Parathyroid adenoma (tissue), 2 donors: ENCODE results near the gene SGMS1.
"Not testable (repeated sequence)": the region's sequence is repeated elsewhere in the genome, so short reads cannot be mapped to it uniquely, and the experiment has no call there.

Experiments used
- H2AFZ ChIP-seq: fragments of 300-600 bp; sonication (generic); one replicate; pipeline ENCODE4 v1.7.0; 2017; ENCODE audit warnings: antibody characterized with exemption, mild to moderate bottlenecking
- H3K27ac ChIP-seq: fragments of 300-600 bp; sonication (generic); one replicate; pipeline ENCODE4 v1.7.0; 2017
- H3K27me3 ChIP-seq: fragments of 300-600 bp; sonication (generic); one replicate; pipeline ENCODE4 v1.7.0; 2017; ENCODE audit warnings: low read length; ENCODE audit not compliant: control insufficient read depth, insufficient read depth
- H3K36me3 ChIP-seq: fragments of 300-600 bp; sonication (generic); one replicate; pipeline ENCODE4 v1.7.0; 2017; ENCODE audit warnings: low read length; ENCODE audit not compliant: control insufficient read depth, insufficient read depth
- H3K4me1 ChIP-seq: fragments of 300-600 bp; sonication (generic); one replicate; pipeline ENCODE4 v1.7.0; 2017; ENCODE audit warnings: control low read depth
- H3K4me2 ChIP-seq: fragments of 300-600 bp; sonication (generic); one replicate; pipeline ENCODE4 v1.7.0; 2017; ENCODE audit warnings: low read length
- H3K4me3 ChIP-seq: fragments of 300-600 bp; sonication (generic); one replicate; pipeline ENCODE4 v1.7.0; 2017; ENCODE audit warnings: low read depth, low read length
- H3K79me2 ChIP-seq: fragments of 300-600 bp; sonication (generic); one replicate; pipeline ENCODE4 v1.7.0; 2017; ENCODE audit warnings: control low read depth
- H3K9ac ChIP-seq: fragments of 300-600 bp; sonication (generic); one replicate; pipeline ENCODE4 v1.7.0; 2017; ENCODE audit warnings: mild to moderate bottlenecking
- H3K9me3 ChIP-seq: fragments of 300-600 bp; sonication (generic); one replicate; pipeline ENCODE4 v1.7.0; 2017; ENCODE audit warnings: low read length; ENCODE audit not compliant: control insufficient read depth
- TF ChIP-seq, protein P1 (sequence below): fragments of 300-600 bp; sonication (generic); IDR thresholded peaks from one replicate; pipeline ENCODE4 v1.7.0; 2017; ENCODE audit warnings: antibody characterized with exemption, mild to moderate bottlenecking
- donor health status: primary hyperparathyroidism.

SGMS1 gene

DNA sequence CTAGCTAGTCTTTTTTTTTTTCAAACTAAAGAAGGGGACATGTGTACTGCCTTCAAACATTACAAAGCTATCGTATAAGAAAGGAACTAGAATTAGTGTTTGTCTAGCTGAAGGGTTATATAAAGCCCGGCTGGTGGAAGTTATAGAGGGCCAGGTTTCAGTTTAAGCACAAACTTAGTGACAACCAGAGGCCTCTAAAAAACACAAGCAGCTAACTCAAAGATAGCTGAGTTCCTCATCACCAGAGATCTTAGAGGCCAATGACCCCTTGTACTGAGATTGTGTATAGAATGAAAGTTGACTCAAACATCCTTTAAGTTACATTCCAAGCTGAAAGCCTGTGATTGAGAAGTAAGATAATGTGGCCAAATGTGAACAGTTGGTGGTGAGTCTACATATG is 28.1 kb upstream of the SGMS1 start:
- Histone ChIP-seq H3K79me2 (no peaks in the 10 kb centered on the region), H2AFZ (no peak overlapping the region), H3K4me3 (no peak overlapping the region), H3K4me2 (no peak overlapping the region), H3K9me3 (no peaks in the 10 kb centered on the region), H3K9ac (no peak overlapping the region), H3K36me3 (no peaks in the 10 kb centered on the region), H3K27me3 (no peaks in the 10 kb centered on the region), H3K4me1 (peaks cover 9% of the 10 kb centered on the region), H3K27ac (no peak overlapping the region)
- TF ChIP-seq, protein P1, sequence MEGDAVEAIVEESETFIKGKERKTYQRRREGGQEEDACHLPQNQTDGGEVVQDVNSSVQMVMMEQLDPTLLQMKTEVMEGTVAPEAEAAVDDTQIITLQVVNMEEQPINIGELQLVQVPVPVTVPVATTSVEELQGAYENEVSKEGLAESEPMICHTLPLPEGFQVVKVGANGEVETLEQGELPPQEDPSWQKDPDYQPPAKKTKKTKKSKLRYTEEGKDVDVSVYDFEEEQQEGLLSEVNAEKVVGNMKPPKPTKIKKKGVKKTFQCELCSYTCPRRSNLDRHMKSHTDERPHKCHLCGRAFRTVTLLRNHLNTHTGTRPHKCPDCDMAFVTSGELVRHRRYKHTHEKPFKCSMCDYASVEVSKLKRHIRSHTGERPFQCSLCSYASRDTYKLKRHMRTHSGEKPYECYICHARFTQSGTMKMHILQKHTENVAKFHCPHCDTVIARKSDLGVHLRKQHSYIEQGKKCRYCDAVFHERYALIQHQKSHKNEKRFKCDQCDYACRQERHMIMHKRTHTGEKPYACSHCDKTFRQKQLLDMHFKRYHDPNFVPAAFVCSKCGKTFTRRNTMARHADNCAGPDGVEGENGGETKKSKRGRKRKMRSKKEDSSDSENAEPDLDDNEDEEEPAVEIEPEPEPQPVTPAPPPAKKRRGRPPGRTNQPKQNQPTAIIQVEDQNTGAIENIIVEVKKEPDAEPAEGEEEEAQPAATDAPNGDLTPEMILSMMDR: no peak

DNA sequence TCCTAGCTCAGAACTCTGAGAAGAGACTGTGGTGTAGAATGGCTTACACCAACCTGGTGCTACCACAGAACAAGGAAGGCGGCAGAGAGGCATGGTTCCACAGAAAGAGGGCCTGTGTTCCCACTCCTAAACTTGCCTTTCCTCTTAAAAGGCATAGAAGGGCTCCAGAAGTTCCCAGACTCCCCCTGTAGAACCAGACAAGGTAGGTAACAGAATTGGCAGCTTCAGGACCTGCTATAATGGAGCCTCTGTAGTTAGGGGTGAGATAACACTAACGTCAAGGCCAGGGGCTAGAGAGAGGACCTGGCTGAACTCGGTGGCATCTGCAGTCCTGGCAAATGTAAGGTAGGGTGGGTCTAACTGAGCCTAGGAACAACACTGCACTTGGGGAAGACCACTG is 26.7 kb upstream of the SGMS1 start:
- H3K27me3 ChIP-seq: no peaks in the 10 kb centered on the region
- no peak overlapping the region for H3K4me3 ChIP-seq
- H3K36me3 ChIP-seq: no peaks in the 10 kb centered on the region
- H3K9ac ChIP-seq: no peak overlapping the region
- TF ChIP-seq, protein P1: no peak
- no peaks in the 10 kb centered on the region for H3K9me3 ChIP-seq
- H3K79me2 ChIP-seq: no peaks in the 10 kb centered on the region
- H3K4me1 ChIP-seq: peaks cover 9% of the 10 kb centered on the region
- H3K4me2 ChIP-seq: no peak overlapping the region
- no peak overlapping the region for H2AFZ ChIP-seq
- no peak overlapping the region for H3K27ac ChIP-seq

DNA sequence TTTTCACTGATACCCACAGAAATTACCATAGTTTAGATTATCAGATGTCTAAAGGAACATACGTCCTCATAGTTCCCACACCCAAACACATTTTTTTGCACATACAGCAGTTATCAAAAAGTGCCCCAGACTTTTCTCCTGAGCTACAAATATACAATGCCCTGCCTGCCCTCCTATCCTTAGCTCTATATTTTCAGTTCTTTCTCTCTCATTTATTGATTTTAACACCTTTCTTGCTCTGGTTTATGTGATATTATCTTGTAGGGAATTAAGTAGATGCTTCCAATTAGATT is 25.1 kb upstream of the SGMS1 start:
- Histone ChIP-seq H2AFZ (peak overlapping the region; percentile 43), H3K27ac (no peak overlapping the region), H3K79me2 (no peaks in the 10 kb centered on the region), H3K4me2 (no peak overlapping the region), H3K4me3 (no peak overlapping the region), H3K27me3 (no peaks in the 10 kb centered on the region), H3K4me1 (peaks cover 7% of the 10 kb centered on the region), H3K9me3 (no peaks in the 10 kb centered on the region), H3K9ac (no peak overlapping the region), H3K36me3 (no peaks in the 10 kb centered on the region)
- TF ChIP-seq, protein P1: no peak

DNA sequence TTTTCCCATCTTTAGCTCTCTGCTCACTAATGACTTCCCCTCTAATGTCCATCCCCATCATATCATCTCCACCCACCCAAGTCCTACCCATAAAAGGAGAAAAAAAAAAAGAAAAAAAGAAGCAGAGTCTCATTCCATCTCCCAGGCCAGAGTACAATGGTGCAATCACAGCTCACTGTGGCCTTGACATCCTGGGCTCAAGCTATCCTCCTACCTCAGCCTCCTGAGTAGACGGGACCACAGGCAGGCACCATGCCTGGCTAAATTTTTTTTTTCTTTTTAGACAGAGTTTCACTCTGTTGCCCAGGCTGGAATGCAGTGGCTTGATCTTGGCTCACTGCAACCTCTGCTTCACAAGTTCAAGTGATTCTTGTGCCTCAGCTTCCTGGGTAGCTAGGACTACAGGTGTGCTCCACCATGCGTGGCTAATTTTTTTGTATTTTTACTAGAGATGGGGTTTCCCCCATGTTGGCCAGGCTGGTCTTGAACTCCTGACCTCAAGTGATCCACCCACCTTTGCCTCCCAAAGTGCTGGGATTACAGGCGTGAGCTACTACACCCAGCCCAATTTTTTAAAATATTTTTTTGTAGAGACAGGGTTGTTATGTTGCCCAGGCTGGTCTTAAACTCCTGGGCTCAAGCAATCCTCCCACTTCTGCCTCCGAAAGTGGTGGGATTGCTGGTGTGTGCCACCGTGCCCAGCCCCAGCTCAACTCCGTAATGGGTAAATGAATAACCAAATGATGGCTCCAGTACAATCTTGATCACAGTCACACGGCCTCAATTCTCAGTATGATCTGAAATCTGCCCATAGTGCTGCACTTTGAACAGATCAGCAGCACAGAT is 24.6 kb upstream of the SGMS1 start:
- peak overlapping the region; percentile 43 for H2AFZ ChIP-seq
- H3K4me1 ChIP-seq: peaks cover 5% of the 10 kb centered on the region
- no peak overlapping the region for H3K4me3 ChIP-seq
- no peak overlapping the region for H3K27ac ChIP-seq
- H3K27me3 ChIP-seq: no peaks in the 10 kb centered on the region
- no peaks in the 10 kb centered on the region for H3K9me3 ChIP-seq
- TF ChIP-seq, protein P1: no peak
- H3K36me3 ChIP-seq: no peaks in the 10 kb centered on the region
- H3K9ac ChIP-seq: no peak overlapping the region
- H3K79me2 ChIP-seq: no peaks in the 10 kb centered on the region
- H3K4me2 ChIP-seq: no peak overlapping the region

DNA sequence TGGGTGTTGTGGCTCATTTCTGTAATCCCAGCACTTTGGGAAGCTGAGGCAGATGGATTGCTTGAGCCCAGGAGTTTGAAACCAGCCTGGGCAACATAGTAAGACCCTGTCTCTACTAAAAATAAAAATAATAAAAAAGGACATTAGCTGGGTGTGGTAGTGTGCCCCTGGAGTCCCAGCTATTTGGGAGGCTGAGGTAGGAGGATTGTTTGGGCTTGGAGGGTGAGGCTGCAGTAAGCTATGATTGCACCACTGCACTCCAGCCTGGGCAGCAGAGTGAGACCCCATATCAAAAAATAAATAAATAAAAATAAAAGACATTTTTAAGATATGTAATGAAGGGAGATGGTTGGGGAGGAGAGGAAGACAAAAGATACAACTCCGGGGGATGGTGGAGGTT is 23.6 kb upstream of the SGMS1 start:
- H3K79me2 ChIP-seq, H2AFZ ChIP-seq, H3K9ac ChIP-seq, H3K27me3 ChIP-seq, H3K4me3 ChIP-seq, H3K36me3 ChIP-seq, H3K4me2 ChIP-seq, H3K9me3 ChIP-seq, H3K4me1 ChIP-seq, H3K27ac ChIP-seq: not testable (repeated sequence)
